ENCODE results near the gene NAGK. TPM values are rescaled to one million over a fixed set of nuclear protein-coding genes. Genes with fewer than 3 reads are reported as not detected.

NAGK gene
- total RNA-seq, 1 donor from 2014 or later: 133 TPM

GRCh38 chr2:71042287-71042686 lies 26.2 kb upstream of the NAGK start:
- no peaks in the 10 kb centered on the region for H3K4me1 ChIP-seq (ENCODE audit: insufficient read depth, low read length)
- Mint-ChIP-seq H3K4me1 (ENCODE audit: low read depth, unreplicated experiment) (peaks cover 3% of the 10 kb centered on the region), H3K4me3 (ENCODE audit: unreplicated experiment) (no peak overlapping the region), H3K36me3 (ENCODE audit: low read depth, unreplicated experiment) (no peaks in the 10 kb centered on the region), H3K27me3 (ENCODE audit: low read depth, unreplicated experiment) (peaks cover 41% of the 10 kb centered on the region), H3K27ac (ENCODE audit: unreplicated experiment) (no peak overlapping the region), H3K9me3 (ENCODE audit: unreplicated experiment) (no peaks in the 10 kb centered on the region)
- no peaks in the 10 kb centered on the region for H4K20me1 ChIP-seq (ENCODE audit: insufficient read depth, low read length)
- DNase-seq (ENCODE audit: low read depth): no peak
- H3K9me3 ChIP-seq (ENCODE audit: insufficient read depth, low read depth, low read length): no peaks in the 10 kb centered on the region
- H3K27ac ChIP-seq (ENCODE audit: low read depth, low read length): no peak overlapping the region
- TF ChIP-seq EZH2 (IDR thresholded peaks at IDR 0.05; ENCODE audit: insufficient read depth, low read length): no peak
- TF ChIP-seq, protein P1, sequence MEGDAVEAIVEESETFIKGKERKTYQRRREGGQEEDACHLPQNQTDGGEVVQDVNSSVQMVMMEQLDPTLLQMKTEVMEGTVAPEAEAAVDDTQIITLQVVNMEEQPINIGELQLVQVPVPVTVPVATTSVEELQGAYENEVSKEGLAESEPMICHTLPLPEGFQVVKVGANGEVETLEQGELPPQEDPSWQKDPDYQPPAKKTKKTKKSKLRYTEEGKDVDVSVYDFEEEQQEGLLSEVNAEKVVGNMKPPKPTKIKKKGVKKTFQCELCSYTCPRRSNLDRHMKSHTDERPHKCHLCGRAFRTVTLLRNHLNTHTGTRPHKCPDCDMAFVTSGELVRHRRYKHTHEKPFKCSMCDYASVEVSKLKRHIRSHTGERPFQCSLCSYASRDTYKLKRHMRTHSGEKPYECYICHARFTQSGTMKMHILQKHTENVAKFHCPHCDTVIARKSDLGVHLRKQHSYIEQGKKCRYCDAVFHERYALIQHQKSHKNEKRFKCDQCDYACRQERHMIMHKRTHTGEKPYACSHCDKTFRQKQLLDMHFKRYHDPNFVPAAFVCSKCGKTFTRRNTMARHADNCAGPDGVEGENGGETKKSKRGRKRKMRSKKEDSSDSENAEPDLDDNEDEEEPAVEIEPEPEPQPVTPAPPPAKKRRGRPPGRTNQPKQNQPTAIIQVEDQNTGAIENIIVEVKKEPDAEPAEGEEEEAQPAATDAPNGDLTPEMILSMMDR (IDR thresholded peaks at IDR 0.05; ENCODE audit: insufficient read depth, low read depth, low read length): no peak
- FAIRE-seq: no peak
- no peaks in the 10 kb centered on the region for H3K79me2 ChIP-seq (ENCODE audit: insufficient read depth, low read length)
- no peak overlapping the region for H2AFZ ChIP-seq (ENCODE audit: low read depth, low read length)
- no peaks in the 10 kb centered on the region for H3K27me3 ChIP-seq (ENCODE audit: insufficient read depth, low read length)
- H3K4me2 ChIP-seq (ENCODE audit: low read length): no peak overlapping the region
- no peak overlapping the region for H3K9ac ChIP-seq (ENCODE audit: low read length)
- H3K4me3 ChIP-seq (ENCODE audit: insufficient read depth, low read depth, low read length): no peak overlapping the region
- no peaks in the 10 kb centered on the region for H3K36me3 ChIP-seq (ENCODE audit: insufficient read depth, low read length)

GRCh38 chr2:71043531-71044407 lies 24.7 kb upstream of the NAGK start:
- Histone ChIP-seq H4K20me1 (ENCODE audit: insufficient read depth, low read length) (no peaks in the 10 kb centered on the region), H3K27me3 (ENCODE audit: insufficient read depth, low read length) (no peaks in the 10 kb centered on the region), H3K4me2 (ENCODE audit: low read length) (no peak overlapping the region), H3K27ac (ENCODE audit: low read depth, low read length) (no peak overlapping the region), H3K9me3 (ENCODE audit: insufficient read depth, low read depth, low read length) (no peaks in the 10 kb centered on the region), H3K9ac (ENCODE audit: low read length) (no peak overlapping the region), H3K79me2 (ENCODE audit: insufficient read depth, low read length) (no peaks in the 10 kb centered on the region), H3K4me1 (ENCODE audit: insufficient read depth, low read length) (no peaks in the 10 kb centered on the region), H3K36me3 (ENCODE audit: insufficient read depth, low read length) (no peaks in the 10 kb centered on the region), H2AFZ (ENCODE audit: low read depth, low read length) (no peak overlapping the region), H3K4me3 (ENCODE audit: insufficient read depth, low read depth, low read length) (no peak overlapping the region)
- FAIRE-seq: no peak
- Mint-ChIP-seq H3K36me3 (ENCODE audit: low read depth, unreplicated experiment) (no peaks in the 10 kb centered on the region), H3K4me3 (ENCODE audit: unreplicated experiment) (no peak overlapping the region), H3K4me1 (ENCODE audit: low read depth, unreplicated experiment) (peaks cover 12% of the 10 kb centered on the region), H3K9me3 (ENCODE audit: unreplicated experiment) (peaks cover 2% of the 10 kb centered on the region), H3K27me3 (ENCODE audit: low read depth, unreplicated experiment) (peaks cover 32% of the 10 kb centered on the region), H3K27ac (ENCODE audit: unreplicated experiment) (no peak overlapping the region)
- TF ChIP-seq EZH2 (IDR thresholded peaks at IDR 0.05; ENCODE audit: insufficient read depth, low read length): no peak
- TF ChIP-seq, protein P1 (IDR thresholded peaks at IDR 0.05; ENCODE audit: insufficient read depth, low read depth, low read length): no peak
- DNase-seq (ENCODE audit: low read depth): no peak

- Mint-ChIP-seq H3K4me1 (ENCODE audit: low read depth, unreplicated experiment) (peaks cover 12% of the 10 kb centered on the region), H3K9me3 (ENCODE audit: unreplicated experiment) (peaks cover 2% of the 10 kb centered on the region), H3K27ac (ENCODE audit: unreplicated experiment) (no peak overlapping the region), H3K36me3 (ENCODE audit: low read depth, unreplicated experiment) (no peaks in the 10 kb centered on the region), H3K27me3 (ENCODE audit: low read depth, unreplicated experiment) (peaks cover 30% of the 10 kb centered on the region), H3K4me3 (ENCODE audit: unreplicated experiment) (no peak overlapping the region)
- TF ChIP-seq, protein P1 (IDR thresholded peaks at IDR 0.05; ENCODE audit: insufficient read depth, low read depth, low read length): no peak
- TF ChIP-seq EZH2 (IDR thresholded peaks at IDR 0.05; ENCODE audit: insufficient read depth, low read length): no peak
- Histone ChIP-seq H3K9ac (ENCODE audit: low read length) (no peak overlapping the region), H3K9me3 (ENCODE audit: insufficient read depth, low read depth, low read length) (no peaks in the 10 kb centered on the region), H2AFZ (ENCODE audit: low read depth, low read length) (no peak overlapping the region), H3K4me1 (ENCODE audit: insufficient read depth, low read length) (no peaks in the 10 kb centered on the region), H3K27ac (ENCODE audit: low read depth, low read length) (no peak overlapping the region), H3K4me2 (ENCODE audit: low read length) (no peak overlapping the region), H3K36me3 (ENCODE audit: insufficient read depth, low read length) (no peaks in the 10 kb centered on the region), H3K79me2 (ENCODE audit: insufficient read depth, low read length) (no peaks in the 10 kb centered on the region), H3K27me3 (ENCODE audit: insufficient read depth, low read length) (no peaks in the 10 kb centered on the region), H4K20me1 (ENCODE audit: insufficient read depth, low read length) (no peaks in the 10 kb centered on the region), H3K4me3 (ENCODE audit: insufficient read depth, low read depth, low read length) (no peak overlapping the region)
- DNase-seq (ENCODE audit: low read depth): no peak
- no peak for FAIRE-seq
Measured at GRCh38 chr2:71045151-71045550, 23.3 kb upstream of the NAGK start.

Measured in astrocyte (in vitro differentiated cells and primary cell).